CD4-positive, alpha-beta T cell (primary cell): ENCODE results near the gene DVL2. TPM values are rescaled to one million over a fixed set of nuclear protein-coding genes. Genes with fewer than 3 reads are reported as not detected.

Source experiments
- ATAC-seq: fragments of 200-7000 bp; cut with Tn5 transposase; one replicate; pipeline ENCODE4 v1.10.0; 2022; ENCODE audit warnings: mild to moderate bottlenecking; ENCODE audit not compliant: poor library complexity
- CTCF ChIA-PET: fragments of 350-600 bp; sonication (Branson Sonifier 250); formaldehyde crosslinking; loops from one replicate; lab custom pipeline; 2021; ENCODE audit warnings: antibody characterized with exemption, inconsistent platforms; lab: Charles Lee
- POLR2A ChIA-PET: fragments of 350-600 bp; sonication (Branson Sonifier 250); formaldehyde crosslinking; loops from one replicate; lab custom pipeline; 2021; ENCODE audit warnings: antibody characterized with exemption, inconsistent platforms; lab: Charles Lee
- DNase-seq, 14 experiments: peaks; one replicate each; pipeline ENCODE4 v3.0.0-alpha.2; 2013 to 2020; ENCODE audit warnings: mixed read lengths in 2 of 14
- H3K27ac ChIP-seq, 2 donors: one replicate each; pipeline versions ENCODE4 v1.5.1 to v1.7.0; 2013; ENCODE audit warnings: low read length in 2 of 2, low read depth in 1 of 2, mild to moderate bottlenecking in 1 of 2
- H3K27me3 ChIP-seq, 2 experiments: 1 replicate in 1 of 2; 2 replicates in 1 of 2; pipeline versions ENCODE4 v1.6.1 to v1.7.0; 2013; ENCODE audit warnings: low read length in 2 of 2, control low read depth in 1 of 2, mild to moderate bottlenecking in 1 of 2, moderate library complexity in 1 of 2; ENCODE audit not compliant: insufficient read depth in 2 of 2, control insufficient read depth in 1 of 2
- H3K36me3 ChIP-seq: one replicate; pipeline ENCODE4 v1.6.1; 2013; ENCODE audit warnings: low read length, control low read depth; ENCODE audit not compliant: insufficient read depth
- H3K4me1 ChIP-seq: one replicate; pipeline ENCODE4 v1.6.1; 2013; ENCODE audit warnings: low read length, control low read depth; ENCODE audit not compliant: insufficient read depth
- H3K4me3 ChIP-seq: one replicate; pipeline ENCODE4 v1.5.1; 2013; ENCODE audit warnings: mild to moderate bottlenecking, low read length, moderate library complexity
- H3K9me3 ChIP-seq, 2 experiments: 1 replicate in 1 of 2; 2 replicates in 1 of 2; pipeline versions ENCODE4 v1.6.1 to v1.7.0; 2013; ENCODE audit warnings: low read length in 2 of 2, mild to moderate bottlenecking in 2 of 2, control low read depth in 1 of 2, moderate library complexity in 1 of 2; ENCODE audit not compliant: control insufficient read depth in 1 of 2, insufficient read depth in 1 of 2
- H3K27ac Mint-ChIP-seq: one replicate; pipeline ENCODE4 v1.8.0; 2020; ENCODE audit warnings: mixed read lengths
- H3K27me3 Mint-ChIP-seq: one replicate; pipeline ENCODE4 v1.8.0; 2021; ENCODE audit warnings: mixed read lengths
- H3K36me3 Mint-ChIP-seq: one replicate; pipeline ENCODE4 v1.8.0; 2021; ENCODE audit warnings: low read depth, mixed read lengths
- H3K4me1 Mint-ChIP-seq: one replicate; pipeline ENCODE4 v1.8.0; 2021; ENCODE audit warnings: low read depth, mixed read lengths
- H3K4me3 Mint-ChIP-seq: one replicate; pipeline ENCODE4 v1.8.0; 2020; ENCODE audit warnings: mild to moderate bottlenecking, mixed read lengths
- H3K9me3 Mint-ChIP-seq: one replicate; pipeline ENCODE4 v1.8.0; 2020; ENCODE audit warnings: mixed read lengths
- CTCF ChIP-seq: fragments of 200-600 bp; IDR thresholded peaks from one replicate; pipeline ENCODE4 v1.8.0; 2022; ENCODE audit warnings: antibody characterized with exemption, mild to moderate bottlenecking
- intact Hi-C, 2 experiments: fragments of 100-400 bp; cut with DNase I in 1 of 2; cut with micrococcal nuclease in 1 of 2; formaldehyde crosslinking; loops; one replicate each; pipeline versions ENCODE4 v1.15.1 to v1.9.0; 2023 to 2025; cut with DNase I, micrococcal nuclease
- total RNA-seq, 174 experiments: library from RNA in 2 of 174; stranded (reverse) in 2 of 174; gene quantifications; one replicate each; pipeline ENCODE4 v1.2.3 and lab custom pipeline; 2021 to 2026

DVL2 gene
- total RNA-seq, 2 experiments from 2014 or later, result 40.9 to 41.3 TPM

DNA sequence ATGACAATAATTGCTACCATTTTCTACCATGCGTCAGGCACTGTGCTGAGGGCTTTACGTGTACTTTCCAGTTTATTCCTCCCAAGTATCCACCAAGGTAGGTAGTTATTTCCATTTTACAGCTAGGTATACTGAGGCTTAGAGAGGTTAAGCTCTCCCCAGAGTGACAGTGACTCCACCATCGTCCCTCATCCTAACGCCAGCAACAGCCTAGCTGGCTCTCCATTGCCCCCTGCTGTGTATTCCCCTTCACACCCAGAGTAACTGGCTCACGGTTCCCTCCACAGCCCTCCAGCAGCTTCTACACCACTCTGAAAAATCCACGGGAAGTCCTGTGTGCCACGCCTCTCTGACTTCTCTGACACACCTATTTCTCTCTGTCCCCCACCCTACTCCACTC lies 48.1 kb downstream of the DVL2 start:
- peaks cover 3% of the 10 kb centered on the region for H3K36me3 ChIP-seq
- no peaks in the 10 kb centered on the region for H3K9me3 Mint-ChIP-seq
- POLR2A ChIA-PET, result no interaction called here
- DNase-seq, result peak in 2 of 14 experiments; percentile 30 to 40
- ATAC-seq, result no peak
- no peak overlapping the region for H3K4me3 ChIP-seq
- CTCF ChIA-PET, result no interaction called here
- no peak overlapping the region for H3K4me3 Mint-ChIP-seq
- H3K27ac Mint-ChIP-seq, result no peak overlapping the region
- no peaks in the 10 kb centered on the region for H3K4me1 Mint-ChIP-seq
- H3K4me1 ChIP-seq, result no peaks in the 10 kb centered on the region
- H3K27ac ChIP-seq, result no peak overlapping the region
- no peaks in the 10 kb centered on the region for H3K36me3 Mint-ChIP-seq
- H3K27me3 Mint-ChIP-seq, result no peaks in the 10 kb centered on the region
- no peak for TF ChIP-seq CTCF
- no peaks in the 10 kb centered on the region for H3K9me3 ChIP-seq
- intact Hi-C loops, result no loop called here
- H3K27me3 ChIP-seq, result no peaks in the 10 kb centered on the region

DNA sequence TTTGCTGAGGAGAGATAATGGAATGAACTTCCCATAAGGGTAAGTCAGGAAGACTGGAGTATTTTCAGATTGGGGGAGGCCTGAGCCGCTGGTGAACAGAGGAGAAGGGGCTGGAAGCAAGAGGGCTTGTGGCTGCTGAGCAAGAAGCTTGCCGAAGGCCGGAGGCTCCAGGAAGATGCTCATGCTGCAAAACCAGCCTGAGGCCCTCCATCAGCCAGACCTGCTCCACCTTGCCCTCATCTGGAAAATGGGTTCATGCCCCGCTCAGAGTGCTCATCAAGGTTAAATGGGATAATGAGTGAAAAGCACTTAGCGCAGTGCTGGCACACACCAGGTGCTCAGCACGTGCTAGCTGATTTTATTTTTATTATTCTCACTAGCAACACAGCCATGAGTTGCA lies 49.7 kb downstream of the DVL2 start:
- H3K27me3 Mint-ChIP-seq, result no peaks in the 10 kb centered on the region
- H3K4me1 Mint-ChIP-seq, result no peaks in the 10 kb centered on the region
- Histone ChIP-seq H3K4me3 (no peak overlapping the region), H3K4me1 (no peaks in the 10 kb centered on the region), H3K9me3 (no peaks in the 10 kb centered on the region), H3K36me3 (no peaks in the 10 kb centered on the region), H3K27ac (no peak overlapping the region), H3K27me3 (no peaks in the 10 kb centered on the region)
- POLR2A ChIA-PET, result no interaction called here
- no peak for DNase-seq
- no peak overlapping the region for H3K4me3 Mint-ChIP-seq
- no peak overlapping the region for H3K27ac Mint-ChIP-seq
- no peaks in the 10 kb centered on the region for H3K36me3 Mint-ChIP-seq
- no peak for TF ChIP-seq CTCF
- no peaks in the 10 kb centered on the region for H3K9me3 Mint-ChIP-seq
- intact Hi-C loops, result no loop called here
- CTCF ChIA-PET, result no interaction called here
- no peak for ATAC-seq

DNA sequence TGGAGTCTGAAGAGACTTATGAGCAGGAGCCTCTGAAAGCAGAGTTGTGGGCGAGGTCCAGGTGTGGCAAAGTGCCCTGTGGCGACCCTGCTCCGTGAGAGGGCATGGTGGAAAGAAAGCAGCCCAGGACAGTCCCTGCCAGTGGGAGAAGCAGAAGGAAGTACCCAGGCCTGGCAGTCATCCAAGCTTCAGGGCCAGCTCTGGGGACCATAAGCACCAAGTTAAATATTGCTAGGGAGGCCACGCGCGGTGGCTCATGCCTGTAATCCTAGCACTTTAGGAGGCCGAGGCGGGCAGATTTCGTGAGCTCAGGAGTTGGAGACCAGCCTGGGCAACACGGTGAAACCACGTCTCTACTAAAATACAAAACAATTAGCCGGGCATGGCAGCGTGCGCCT lies 50.2 kb downstream of the DVL2 start:
- no peak overlapping the region for H3K27ac Mint-ChIP-seq
- intact Hi-C loops, result no loop called here
- Histone ChIP-seq H3K36me3 (no peaks in the 10 kb centered on the region), H3K27me3 (no peaks in the 10 kb centered on the region), H3K4me3 (no peak overlapping the region), H3K27ac (no peak overlapping the region), H3K9me3 (no peaks in the 10 kb centered on the region), H3K4me1 (no peaks in the 10 kb centered on the region)
- no peak overlapping the region for H3K4me3 Mint-ChIP-seq
- CTCF ChIA-PET, result no interaction called here
- TF ChIP-seq CTCF, result no peak
- no peak for DNase-seq
- no peaks in the 10 kb centered on the region for H3K27me3 Mint-ChIP-seq
- POLR2A ChIA-PET, result no interaction called here
- H3K9me3 Mint-ChIP-seq, result no peaks in the 10 kb centered on the region
- H3K36me3 Mint-ChIP-seq, result no peaks in the 10 kb centered on the region
- ATAC-seq, result no peak
- H3K4me1 Mint-ChIP-seq, result no peaks in the 10 kb centered on the region
